HPDE6-E6E7 (cell line): Measurements from ENCODE around the gene NEURL4.

ENCODE experiments used
- DNase-seq: peaks from one replicate; pipeline ENCODE4 v3.0.0; 2011; ENCODE audit warnings: missing footprints; ENCODE audit errors: extremely low spot score

The NEURL4 gene

GRCh38 chr17:7280519-7281073, 48.5 kb downstream of the NEURL4 start:
- peak; percentile 84 for DNase-seq

- DNase-seq: no peak
These were observed 49.7 kb downstream of the NEURL4 start for GRCh38 chr17:7279448-7279847.

- DNase-seq: no peak
These were observed 62.4 kb downstream of the NEURL4 start for GRCh38 chr17:7266784-7267183.
